Naive thymus-derived CD4-positive, alpha-beta T cell (primary cell): ENCODE measurements around the gene EIF4B. TPM values are rescaled to one million over a fixed set of nuclear protein-coding genes. Genes with fewer than 3 reads are reported as not detected.

Source experiments
- ATAC-seq: fragments of 150-1000 bp; cut with Tn5 transposase; 2 replicates; pipeline ENCODE4 v1.10.0; 2021; ENCODE audit warnings: mild to moderate bottlenecking, moderate library complexity
- CTCF ChIA-PET: fragments of 350-600 bp; sonication (Branson Sonifier 250); formaldehyde crosslinking; loops from one replicate; lab custom pipeline; 2021; ENCODE audit warnings: antibody characterized with exemption; lab: Charles Lee
- POLR2A ChIA-PET: fragments of 350-600 bp; sonication (Branson Sonifier 250); formaldehyde crosslinking; loops from one replicate; lab custom pipeline; 2021; ENCODE audit warnings: antibody characterized with exemption, inconsistent platforms; lab: Charles Lee
- DNase-seq, 9 donors: peaks; one replicate each; pipeline versions ENCODE4 v3.0.0 to v3.0.0-alpha.2; 2020 to 2022; ENCODE audit warnings: mixed read lengths in 1 of 9
- H3K27ac ChIP-seq: one replicate; pipeline ENCODE4 v1.7.0; 2013; ENCODE audit warnings: mild to moderate bottlenecking, low read depth, low read length, moderate library complexity
- H3K27me3 ChIP-seq, 2 donors: one replicate each; pipeline ENCODE4 v1.7.0; 2013; ENCODE audit warnings: low read length in 2 of 2, mild to moderate bottlenecking in 2 of 2, moderate library complexity in 2 of 2; ENCODE audit not compliant: control insufficient read depth in 2 of 2, insufficient read depth in 2 of 2
- H3K36me3 ChIP-seq, 3 experiments: 1 replicate in 2 of 3; 2 replicates in 1 of 3; pipeline ENCODE4 v1.7.0; 2013; ENCODE audit warnings: low read length in 3 of 3, mild to moderate bottlenecking in 3 of 3, moderate library complexity in 1 of 3; ENCODE audit not compliant: insufficient read depth in 3 of 3, control insufficient read depth in 2 of 3
- H3K4me1 ChIP-seq, 2 donors: one replicate each; pipeline ENCODE4 v1.7.0; 2013; ENCODE audit warnings: low read length in 2 of 2, mild to moderate bottlenecking in 2 of 2, moderate library complexity in 1 of 2; ENCODE audit not compliant: control insufficient read depth in 2 of 2, insufficient read depth in 2 of 2
- H3K4me3 ChIP-seq: 2 replicates; pipeline ENCODE4 v1.7.0; 2013; ENCODE audit warnings: mild to moderate bottlenecking, low read length
- H3K9me3 ChIP-seq, 3 experiments: 1 replicate in 2 of 3; 2 replicates in 1 of 3; pipeline ENCODE4 v1.7.0; 2013; ENCODE audit warnings: low read length in 3 of 3; ENCODE audit not compliant: control insufficient read depth in 2 of 3
- H3K27ac Mint-ChIP-seq, 9 donors: one replicate each; pipeline ENCODE4 v1.8.0; 2020 to 2022; ENCODE audit warnings: mixed read lengths in 9 of 9, mild to moderate bottlenecking in 8 of 9, moderate library complexity in 5 of 9, inconsistent platforms in 2 of 9
- H3K27me3 Mint-ChIP-seq, 5 donors: one replicate each; pipeline ENCODE4 v1.8.0; 2021 to 2022; ENCODE audit warnings: mixed read lengths in 5 of 5, mild to moderate bottlenecking in 1 of 5
- H3K36me3 Mint-ChIP-seq, 5 donors: one replicate each; pipeline ENCODE4 v1.8.0; 2020 to 2022; ENCODE audit warnings: mixed read lengths in 5 of 5, mild to moderate bottlenecking in 3 of 5, inconsistent platforms in 1 of 5
- H3K4me1 Mint-ChIP-seq, 7 donors: one replicate each; pipeline ENCODE4 v1.8.0; 2020 to 2022; ENCODE audit warnings: mixed read lengths in 7 of 7, mild to moderate bottlenecking in 3 of 7, inconsistent platforms in 1 of 7
- H3K4me3 Mint-ChIP-seq, 10 donors: one replicate each; pipeline ENCODE4 v1.8.0; 2020 to 2022; ENCODE audit warnings: mild to moderate bottlenecking in 10 of 10, mixed read lengths in 10 of 10, moderate library complexity in 6 of 10, inconsistent platforms in 2 of 10
- H3K9me3 Mint-ChIP-seq, 11 donors: one replicate each; pipeline ENCODE4 v1.8.0; 2020 to 2022; ENCODE audit warnings: mixed read lengths in 11 of 11, mild to moderate bottlenecking in 4 of 11, inconsistent platforms in 1 of 11, moderate library complexity in 1 of 11
- intact Hi-C, 2 donors: fragments of 100-400 bp; cut with micrococcal nuclease; formaldehyde crosslinking; loops; one replicate each; pipeline ENCODE4 v1.15.1; 2023
- polyA plus RNA-seq, 2 donors: library from polyadenylated mRNA; unstranded; fragments of 300-500 nt; fragmentation: Illumina TruSeq; gene quantifications; one replicate each; pipeline ENCODE4 v1.2.3, GENCODE V29; 2021
- total RNA-seq, 6 experiments: library from RNA in 5 of 6; stranded (reverse) in 5 of 6; gene quantifications; 1 replicate in 5 of 6; 2 replicates in 1 of 6; pipeline ENCODE4 v1.2.3 and lab custom pipeline; 2021 to 2026

EIF4B gene
- total and polyA plus RNA-seq, 7 experiments from 2014 or later: 134 to 919 (median 613) TPM

- H3K36me3 ChIP-seq: peaks cover 0 to 59% (median 4%) of the 10 kb centered on the region in 3 experiments
- H3K27me3 Mint-ChIP-seq: no peaks in the 10 kb centered on the region
- DNase-seq (no peak), ATAC-seq (no peak)
- no peak overlapping the region for H3K27ac Mint-ChIP-seq
- H3K27me3 ChIP-seq: no peaks in the 10 kb centered on the region
- no peaks in the 10 kb centered on the region for H3K9me3 Mint-ChIP-seq
- peaks cover 0 to 3% of the 10 kb centered on the region in 2 donors for H3K4me1 ChIP-seq
- no peaks in the 10 kb centered on the region for H3K9me3 ChIP-seq
- H3K27ac ChIP-seq: no peak overlapping the region
- H3K4me1 Mint-ChIP-seq: peaks cover 0 to 14% (median 5%) of the 10 kb centered on the region in 7 donors
- ChIA-PET POLR2A (interaction anchor here (0.5 to 4.6 kb wide), 6 partner anchors 10 to 208 kb away, joined by 3 to 20 read pairs (median 4); partner anchors contain the start of genes IGFBP6 and SPRYD3), CTCF (interaction anchor here (0.7 to 8.1 kb wide), 9 partner anchors 10 to 149 kb away, joined by 3 to 100 read pairs (median 5); partner anchors contain the start of genes IGFBP6, SOAT2 and SPRYD3)
- no peak overlapping the region for H3K4me3 Mint-ChIP-seq
- intact Hi-C loops: loop anchor here in 1 of 2 donors (5.0 kb wide), 1 partner anchor 142 kb away; the partner anchor contains the start of gene ITGB7
- peaks cover 0 to 19% (median 5%) of the 10 kb centered on the region in 5 donors for H3K36me3 Mint-ChIP-seq
- no peak overlapping the region for H3K4me3 ChIP-seq
Measured at GRCh38 chr12:53064613-53065436, 58.6 kb downstream of the EIF4B start.

- H3K27ac Mint-ChIP-seq: no peak overlapping the region
- no peak overlapping the region for H3K27ac ChIP-seq
- peaks cover 0 to 17% (median 7%) of the 10 kb centered on the region in 7 donors for H3K4me1 Mint-ChIP-seq
- H3K4me3 Mint-ChIP-seq: no peak overlapping the region
- H3K27me3 ChIP-seq: no peaks in the 10 kb centered on the region
- intact Hi-C loops: loop anchor here in 1 of 2 donors (5.0 kb wide), 1 partner anchor 142 kb away; the partner anchor contains the start of gene ITGB7
- no peak overlapping the region for H3K4me3 ChIP-seq
- no peaks in the 10 kb centered on the region for H3K27me3 Mint-ChIP-seq
- H3K36me3 ChIP-seq: peaks cover 0 to 66% (median 11%) of the 10 kb centered on the region in 3 experiments
- ATAC-seq: no peak
- POLR2A ChIA-PET: interaction anchor here (0.5 to 4.6 kb wide), 6 partner anchors 8 to 208 kb away, joined by 3 to 20 read pairs (median 4); partner anchors contain the start of genes IGFBP6 and SPRYD3
- H3K4me1 ChIP-seq: peaks cover 0 to 3% of the 10 kb centered on the region in 2 donors
- CTCF ChIA-PET: interaction anchor here (0.6 to 8.1 kb wide), 16 partner anchors 10 to 221 kb away, joined by 3 to 100 read pairs (median 4); partner anchors contain the start of genes IGFBP6, SOAT2 and SPRYD3
- no peaks in the 10 kb centered on the region for H3K9me3 Mint-ChIP-seq
- peaks cover 0 to 19% (median 7%) of the 10 kb centered on the region in 5 donors for H3K36me3 Mint-ChIP-seq
- no peaks in the 10 kb centered on the region for H3K9me3 ChIP-seq
- DNase-seq: no peak
Measured at GRCh38 chr12:53065470-53065869, 59.2 kb downstream of the EIF4B start.

DNA sequence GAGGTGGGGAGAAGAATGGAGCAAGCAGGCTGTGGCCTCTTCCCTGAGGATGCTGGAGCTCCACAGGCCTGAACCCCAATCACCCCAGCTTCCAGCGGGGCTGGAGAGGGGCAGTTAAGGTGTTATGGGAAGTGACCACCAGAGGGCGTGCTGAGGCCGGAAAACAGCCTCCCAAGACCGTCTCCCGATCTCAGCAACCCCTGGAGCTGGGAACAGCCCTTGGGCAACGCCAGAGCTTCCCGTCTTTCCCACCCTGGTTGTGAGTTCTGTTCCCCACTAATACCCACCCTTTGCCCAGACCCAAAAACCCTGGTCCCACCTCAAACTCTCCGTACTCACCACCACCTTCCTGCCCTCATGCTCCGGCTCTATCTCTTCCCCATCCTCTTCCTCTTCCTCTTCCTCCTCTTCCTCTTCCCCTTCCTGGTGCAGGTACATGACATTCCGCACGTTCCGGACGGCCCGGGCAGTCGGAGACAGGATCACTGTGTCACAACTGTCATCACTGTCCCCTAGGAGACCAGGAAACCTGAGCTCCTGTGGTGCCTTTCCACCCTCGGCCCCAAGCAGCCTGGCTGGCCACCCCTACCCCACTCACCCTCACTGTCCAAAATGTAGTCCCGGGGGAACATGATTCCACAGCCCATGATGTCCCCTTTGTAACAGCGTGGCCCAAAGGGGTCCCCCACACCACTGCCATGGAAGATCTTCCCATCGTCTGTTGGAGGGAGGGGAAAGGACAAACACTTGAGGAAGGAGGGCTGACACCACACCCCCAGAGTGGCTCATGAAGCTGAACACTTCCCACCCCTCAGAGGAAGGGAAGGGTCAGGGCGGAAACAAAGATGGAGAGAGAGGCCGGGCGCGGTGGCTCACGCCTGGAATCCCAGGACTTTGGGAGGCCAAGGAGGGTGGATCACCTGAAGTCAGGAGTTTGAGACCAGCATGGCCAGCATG, 60.0 kb downstream of the EIF4B start:
- Mint-ChIP-seq H3K9me3 (no peaks in the 10 kb centered on the region), H3K36me3 (peaks cover 0 to 21% (median 7%) of the 10 kb centered on the region in 5 donors), H3K4me1 (peaks cover 0 to 21% (median 11%) of the 10 kb centered on the region in 7 donors), H3K27me3 (no peaks in the 10 kb centered on the region), H3K27ac (peak overlapping the region in 4 of 9 donors; percentile 26 to 74 (median 50)), H3K4me3 (no peak overlapping the region)
- H3K4me1 ChIP-seq: peaks cover 0 to 3% of the 10 kb centered on the region in 2 donors
- H3K9me3 ChIP-seq: no peaks in the 10 kb centered on the region
- H3K27ac ChIP-seq: no peak overlapping the region
- DNase-seq: peak; percentile 36 to 72 (median 51)
- H3K27me3 ChIP-seq: no peaks in the 10 kb centered on the region
- intact Hi-C loops: loop anchor here (1.0 to 5.0 kb wide), 9 partner anchors 12 to 279 kb away; partner anchors contain the start of genes SPRYD3 (in 2 of the 2), ITGB7 (in 1 of the 2) and SOAT2 (in 1 of the 2)
- POLR2A ChIA-PET: interaction anchor here (1.2 to 4.6 kb wide), 6 partner anchors 9 to 36 kb away, joined by 3 to 20 read pairs (median 4); partner anchors contain the start of genes IGFBP6 and SPRYD3
- no peak overlapping the region for H3K4me3 ChIP-seq
- CTCF ChIA-PET: interaction anchor here (0.6 to 8.1 kb wide), 19 partner anchors 9 to 222 kb away, joined by 3 to 100 read pairs (median 3); partner anchors contain the start of genes IGFBP6, SOAT2 and SPRYD3
- peaks cover 0 to 73% (median 12%) of the 10 kb centered on the region in 3 experiments for H3K36me3 ChIP-seq
- peak; percentile 80 for ATAC-seq

- H3K36me3 Mint-ChIP-seq: peaks cover 0 to 28% (median 11%) of the 10 kb centered on the region in 5 donors
- CTCF ChIA-PET: interaction anchor here (0.7 to 8.1 kb wide), 12 partner anchors 8 to 221 kb away, joined by 3 to 100 read pairs (median 7); partner anchors contain the start of genes IGFBP6, SOAT2 and SPRYD3
- Histone ChIP-seq H3K9me3 (no peaks in the 10 kb centered on the region), H3K36me3 (peaks cover 0 to 82% (median 12%) of the 10 kb centered on the region in 3 experiments), H3K4me1 (peaks cover 0 to 3% of the 10 kb centered on the region in 2 donors), H3K27me3 (no peaks in the 10 kb centered on the region), H3K27ac (no peak overlapping the region), H3K4me3 (no peak overlapping the region)
- H3K27ac Mint-ChIP-seq: peak overlapping the region in 3 of 9 donors; percentile 4 to 59 (median 43)
- no peak for DNase-seq
- H3K4me1 Mint-ChIP-seq: peaks cover 0 to 24% (median 15%) of the 10 kb centered on the region in 7 donors
- no peaks in the 10 kb centered on the region for H3K27me3 Mint-ChIP-seq
- no peak overlapping the region for H3K4me3 Mint-ChIP-seq
- no peak for ATAC-seq
- intact Hi-C loops: loop anchor here in 1 of 2 donors (2.0 to 5.0 kb wide), 2 partner anchors 21 to 140 kb away; partner anchors contain the start of gene ITGB7
- no peaks in the 10 kb centered on the region for H3K9me3 Mint-ChIP-seq
- POLR2A ChIA-PET: interaction anchor here (1.0 to 4.6 kb wide), 4 partner anchors 9 to 31 kb away, joined by 3 to 20 read pairs (median 3); partner anchors contain the start of gene IGFBP6
Measured at GRCh38 chr12:53067074-53067992, 61.1 kb downstream of the EIF4B start.
